Measurements from ENCODE around the gene FHDC1. TPM values are rescaled to one million over a fixed set of nuclear protein-coding genes. Genes with fewer than 3 reads are reported as not detected.

The FHDC1 gene
- total RNA-seq, 1 experiment from 2014 or later: 2.0 TPM

- TF ChIP-seq CTCF (IDR thresholded peaks at IDR 0.05; ENCODE audit: unreplicated experiment): no peak
- BruUV-seq (replicated peaks): no TSS peak
- DNase-seq (ENCODE audit: unreplicated experiment): no peak
- H3K36me3 Mint-ChIP-seq (ENCODE audit: insufficient read depth, unreplicated experiment): no peaks in the 10 kb centered on the region
- POLR2A ChIA-PET: interaction anchor here (1.0 kb wide), 2 partner anchors 7 to 18 kb away, joined by 3 to 6 read pairs; no protein-coding TSS in a partner anchor
- no peaks in the 10 kb centered on the region for H3K4me1 Mint-ChIP-seq (ENCODE audit: insufficient read depth, unreplicated experiment)
- H3K27ac Mint-ChIP-seq (ENCODE audit: low read depth, unreplicated experiment): no peak overlapping the region
- CTCF ChIA-PET: no interaction called here
- intact Hi-C loops (cut with micrococcal nuclease): no loop called here
- H3K4me3 Mint-ChIP-seq (ENCODE audit: unreplicated experiment): no peak overlapping the region
- H3K27me3 Mint-ChIP-seq (ENCODE audit: insufficient read depth, unreplicated experiment): no peaks in the 10 kb centered on the region
- no peaks in the 10 kb centered on the region for H3K9me3 Mint-ChIP-seq (ENCODE audit: unreplicated experiment)
Observed at GRCh38 chr4:152988721-152989553, 52.8 kb downstream of the FHDC1 start.

- DNase-seq (ENCODE audit: unreplicated experiment): no peak
- no peak for TF ChIP-seq CTCF (IDR thresholded peaks at IDR 0.05; ENCODE audit: unreplicated experiment)
- CTCF ChIA-PET: no interaction called here
- Mint-ChIP-seq H3K4me3 (ENCODE audit: unreplicated experiment) (no peak overlapping the region), H3K27ac (ENCODE audit: low read depth, unreplicated experiment) (no peak overlapping the region), H3K27me3 (ENCODE audit: insufficient read depth, unreplicated experiment) (no peaks in the 10 kb centered on the region), H3K4me1 (ENCODE audit: insufficient read depth, unreplicated experiment) (no peaks in the 10 kb centered on the region), H3K9me3 (ENCODE audit: unreplicated experiment) (no peaks in the 10 kb centered on the region), H3K36me3 (ENCODE audit: insufficient read depth, unreplicated experiment) (no peaks in the 10 kb centered on the region)
- POLR2A ChIA-PET: interaction anchor here (1.0 kb wide), 1 partner anchor 19 kb away, joined by 3 read pairs; no protein-coding TSS in a partner anchor
- intact Hi-C loops (cut with micrococcal nuclease): no loop called here
- no TSS peak for BruUV-seq (replicated peaks)
Observed at GRCh38 chr4:152989554-152989970, 53.4 kb downstream of the FHDC1 start.

- no peak for DNase-seq (ENCODE audit: unreplicated experiment)
- no TSS peak for BruUV-seq (replicated peaks)
- no peak for TF ChIP-seq CTCF (IDR thresholded peaks at IDR 0.05; ENCODE audit: unreplicated experiment)
- Mint-ChIP-seq H3K27me3 (ENCODE audit: insufficient read depth, unreplicated experiment) (no peaks in the 10 kb centered on the region), H3K4me3 (ENCODE audit: unreplicated experiment) (no peak overlapping the region), H3K36me3 (ENCODE audit: insufficient read depth, unreplicated experiment) (no peaks in the 10 kb centered on the region), H3K4me1 (ENCODE audit: insufficient read depth, unreplicated experiment) (no peaks in the 10 kb centered on the region), H3K27ac (ENCODE audit: low read depth, unreplicated experiment) (no peak overlapping the region), H3K9me3 (ENCODE audit: unreplicated experiment) (no peaks in the 10 kb centered on the region)
- POLR2A ChIA-PET: interaction anchor here (1.1 kb wide), 1 partner anchor 11 kb away, joined by 3 read pairs; no protein-coding TSS in a partner anchor
- CTCF ChIA-PET: interaction anchor here (0.7 to 3.1 kb wide), 4 partner anchors 40 to 548 kb away, joined by 3 to 9 read pairs (median 5); no protein-coding TSS in a partner anchor
- intact Hi-C loops (cut with micrococcal nuclease): no loop called here
Observed at GRCh38 chr4:152990471-152991131, 54.5 kb downstream of the FHDC1 start.

- H3K27me3 Mint-ChIP-seq (ENCODE audit: insufficient read depth, unreplicated experiment): no peaks in the 10 kb centered on the region
- ChIA-PET POLR2A (no interaction called here), CTCF (interaction anchor here (0.7 to 3.1 kb wide), 4 partner anchors 39 to 549 kb away, joined by 3 to 9 read pairs (median 5); no protein-coding TSS in a partner anchor)
- no peak for TF ChIP-seq CTCF (IDR thresholded peaks at IDR 0.05; ENCODE audit: unreplicated experiment)
- H3K4me1 Mint-ChIP-seq (ENCODE audit: insufficient read depth, unreplicated experiment): peaks cover 5% of the 10 kb centered on the region
- H3K4me3 Mint-ChIP-seq (ENCODE audit: unreplicated experiment): no peak overlapping the region
- intact Hi-C loops (cut with micrococcal nuclease): no loop called here
- BruUV-seq (replicated peaks): no TSS peak
- H3K9me3 Mint-ChIP-seq (ENCODE audit: unreplicated experiment): no peaks in the 10 kb centered on the region
- no peak for DNase-seq (ENCODE audit: unreplicated experiment)
- H3K36me3 Mint-ChIP-seq (ENCODE audit: insufficient read depth, unreplicated experiment): no peaks in the 10 kb centered on the region
- H3K27ac Mint-ChIP-seq (ENCODE audit: low read depth, unreplicated experiment): no peak overlapping the region
Observed at GRCh38 chr4:152991398-152991797, 55.3 kb downstream of the FHDC1 start.
